ENCODE results near the gene RNF113B. TPM values are rescaled to one million over a fixed set of nuclear protein-coding genes. Genes with fewer than 3 reads are reported as not detected.

Gene RNF113B
- total and polyA plus RNA-seq, 2 of the 4 experiments (the other 2 are of a cell fraction), result not detected

DNA sequence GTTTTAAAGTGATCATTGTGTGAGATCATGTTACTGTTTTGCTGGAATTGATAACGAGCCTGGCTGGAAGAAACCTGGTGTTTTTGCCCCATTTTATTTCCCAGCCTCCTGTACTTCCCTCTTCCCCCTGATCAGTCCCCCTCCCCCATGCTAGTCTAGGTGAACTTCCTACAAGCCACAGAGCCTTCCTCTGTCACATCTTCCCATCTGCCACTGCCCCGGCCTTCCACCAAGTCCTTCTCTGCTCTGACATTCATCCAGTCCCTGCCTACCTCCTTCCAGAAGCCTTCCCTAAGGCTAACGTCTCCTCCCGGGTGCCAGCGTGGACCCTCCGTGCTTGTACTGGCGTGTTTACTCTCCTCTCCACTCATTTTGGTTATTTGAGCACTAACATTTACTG, 19.9 kb downstream of the RNF113B start:
- H3K4me3 ChIP-seq (ENCODE audit: insufficient read depth, low read depth, low read length), result no peak overlapping the region
- no peak overlapping the region for H4K91ac ChIP-seq (ENCODE audit: insufficient read depth, low read depth, low read length)
- H4K8ac ChIP-seq (ENCODE audit: low read depth in 2 of 2, low read length in 2 of 2), result no peak overlapping the region
- H2AK5ac ChIP-seq (ENCODE audit: low read depth, low read length), result peak overlapping the region; percentile 30; the same call in 1 of the 2 replicates
- H3K4me1 ChIP-seq (ENCODE audit: control insufficient read depth, insufficient read depth, low read length), result peaks cover 15% of the 10 kb centered on the region
- ATAC-seq (ENCODE audit: low read depth) (no peak), DNase-seq (peak; percentile 40)
- H3K27ac ChIP-seq (ENCODE audit: insufficient read depth, low read length), result peak overlapping the region; percentile 3; the same call in 1 of the 2 replicates
- peak overlapping the region; percentile 32 for H3K4me2 ChIP-seq (ENCODE audit: low read depth, low read length)
- dilution Hi-C loops (cut with HindIII; ENCODE audit: low sequenced_read_pairs, unreplicated experiment), result no loop called here
- no peak overlapping the region for H2BK5ac ChIP-seq (ENCODE audit: low read depth, low read length, poor library complexity, severe bottlenecking)
- H2BK15ac ChIP-seq (ENCODE audit: low read depth, low read length), result peak overlapping the region; percentile 7; the same call in 1 of the 3 replicates
- no peaks in the 10 kb centered on the region for H3K27me3 ChIP-seq (ENCODE audit: control insufficient read depth, insufficient read depth, low read length)
- H4K5ac ChIP-seq (ENCODE audit: low read depth, low read length), result peak overlapping the region; percentile 73
- no peak overlapping the region for H3K56ac ChIP-seq (ENCODE audit: extremely low read depth, insufficient read depth, low read length)
- no peak overlapping the region for H2BK20ac ChIP-seq (ENCODE audit: low read depth, low read length)
- WGBS, 2 experiments (ENCODE audit: extremely low coverage in 2 of 2, insufficient read length in 1 of 2), result 80% methylated on average over 1 of the region's 7 CpGs; no CpG with 5 or more reads in 1 of the 2 experiments
- intact Hi-C loops (cut with micrococcal nuclease), result no loop called here
- peaks cover 38 to 90% of the 10 kb centered on the region in 2 experiments for H3K79me1 ChIP-seq (ENCODE audit: low read depth in 1 of 2, low read length in 2 of 2)
- H3K4ac ChIP-seq (ENCODE audit: low read depth, low read length), result no peak overlapping the region
- CTCF ChIA-PET, result no interaction called here
- H2BK120ac ChIP-seq (ENCODE audit: low read depth, low read length), result no peak overlapping the region
- no peaks in the 10 kb centered on the region for H3K9me3 ChIP-seq (ENCODE audit: control insufficient read depth, insufficient read depth, low read length)
- no peak for TF ChIP-seq SMC3 (IDR thresholded peaks at IDR 0.05; ENCODE audit: low read depth, low read length)
- TF ChIP-seq MAFK (IDR thresholded peaks at IDR 0.05; ENCODE audit: low read depth, low read length), result no peak
- peaks cover 88% of the 10 kb centered on the region for H4K20me1 ChIP-seq (ENCODE audit: insufficient read depth, low read length)
- in situ Hi-C loops (cut with MboI; ENCODE audit: low sequenced_read_pairs), result no loop called here
- no peak overlapping the region for H3K14ac ChIP-seq (replicated peaks; ENCODE audit: low read depth, low read length)
- H2AFZ ChIP-seq (replicated peaks; ENCODE audit: low read length, poor library complexity), result no peak overlapping the region
- H3K36me3 ChIP-seq (ENCODE audit: control insufficient read depth, insufficient read depth, low read length), result peaks cover 7% of the 10 kb centered on the region
- H3K9me1 ChIP-seq (ENCODE audit: insufficient read depth, low read length), result peaks cover 45% of the 10 kb centered on the region
- H3K9ac ChIP-seq (ENCODE audit: low read depth, low read length), result no peak overlapping the region
- POLR2A ChIA-PET (ENCODE audit: unreplicated experiment), result no interaction called here
- H3K23ac ChIP-seq (ENCODE audit: low read depth, low read length), result no peak overlapping the region
- no peak overlapping the region for H2AK9ac ChIP-seq (replicated peaks; ENCODE audit: low read depth, low read length, poor library complexity)
- no TSS peak for BruUV-seq (replicated peaks)
- peak overlapping the region; percentile 67 for H3K18ac ChIP-seq (ENCODE audit: low read depth, low read length)
